HepG2 (cell line): ENCODE data around the gene KLF11. TPM values are rescaled to one million over a fixed set of nuclear protein-coding genes. Genes with fewer than 3 reads are reported as not detected.

Experiments
- HMG20B ChIP-seq: conservative IDR thresholded peaks from 2 replicates; pipeline ENCODE4 v1.6.1; 2016; ENCODE audit warnings: missing genetic modification reagents, missing compliant biosample characterization
- MLX ChIP-seq: IDR thresholded peaks from 2 replicates; pipeline ENCODE4 v1.6.1; 2016
- NRL ChIP-seq: sonication (generic); formaldehyde crosslinking; IDR thresholded peaks from 2 replicates; pipeline ENCODE4 v1.5.0; 2020; ENCODE audit warnings: missing genetic modification reagents, mild to moderate bottlenecking, moderate library complexity, borderline replicate concordance
- SRF ChIP-seq: IDR thresholded peaks from 2 replicates; pipeline ENCODE4 v1.6.1; 2011; ENCODE audit warnings: mild to moderate bottlenecking, low read depth, low read length, moderate library complexity
- TRIM24 ChIP-seq: sonication (generic); formaldehyde crosslinking; IDR thresholded peaks from 2 replicates; pipeline ENCODE4 v1.8.0; 2022; ENCODE audit warnings: mild to moderate bottlenecking, missing genetic modification reagents
- ZBTB49 ChIP-seq: sonication (generic); formaldehyde crosslinking; IDR thresholded peaks from 2 replicates; pipeline ENCODE4 v1.4.0; 2020; ENCODE audit warnings: missing genetic modification reagents, borderline replicate concordance
- ZNF720 ChIP-seq: sonication (generic); formaldehyde crosslinking; IDR thresholded peaks from 2 replicates; pipeline ENCODE4 v1.4.0; 2020; ENCODE audit warnings: missing genetic modification reagents
- ZNF740 ChIP-seq: sonication (generic); formaldehyde crosslinking; IDR thresholded peaks from 2 replicates; pipeline ENCODE4 v1.4.0; 2020; ENCODE audit warnings: missing genetic modification reagents
- ZNF776 ChIP-seq: sonication (generic); formaldehyde crosslinking; IDR thresholded peaks from 2 replicates; pipeline ENCODE4 v1.4.0; 2020; ENCODE audit warnings: mild to moderate bottlenecking, missing genetic modification reagents
- polyA plus RNA-seq, 8 experiments: library from polyadenylated mRNA; depleted of rRNA in 3 of 8; stranded (reverse) in 7 of 8; unstranded in 1 of 8; fragments of >200 nt; fragmentation: Illumina TruSeq in 4 of 8; extraction: Trizol in 4 of 8; gene quantifications; 2 replicates each; pipeline versions ENCODE4 v1.2.1 to v1.2.3, GENCODE V29; 2011 to 2016; ENCODE audit warnings: low read depth in 4 of 8, missing spikeins in 1 of 8, mixed read lengths in 1 of 8; ENCODE audit not compliant: insufficient read depth in 1 of 8
- total RNA-seq, 5 experiments: library from RNA; depleted of rRNA; stranded (reverse); fragments of >200 nt; fragmentation: Illumina TruSeq; extraction: Trizol; gene quantifications; 2 replicates each; pipeline ENCODE4 v1.2.3, GENCODE V29; 2016; ENCODE audit warnings: low read depth in 1 of 5
- TF ChIP-seq, protein P1 (sequence below): sonication (generic); formaldehyde crosslinking; IDR thresholded peaks from 2 replicates; pipeline ENCODE4 v1.4.0; 2020; ENCODE audit warnings: missing genetic modification reagents, borderline replicate concordance
- TF ChIP-seq, protein P2 (sequence below): sonication (generic); formaldehyde crosslinking; IDR thresholded peaks from 2 replicates; pipeline ENCODE4 v1.4.0; 2020; ENCODE audit warnings: missing genetic modification reagents
- TF ChIP-seq, protein P3 (sequence below): sonication (generic); formaldehyde crosslinking; IDR thresholded peaks from 2 replicates; pipeline ENCODE4 v1.4.0; 2020; ENCODE audit warnings: missing genetic modification reagents
- TF ChIP-seq, protein P4 (sequence below): sonication (generic); formaldehyde crosslinking; IDR thresholded peaks from 2 replicates; pipeline ENCODE4 v1.5.0; 2020; ENCODE audit warnings: mild to moderate bottlenecking, missing genetic modification reagents, borderline replicate concordance

The KLF11 gene
- total and polyA plus RNA-seq, 2 of the 13 experiments (the other 11 are each of a cell fraction or from before 2014, with no cell fraction given), result 2.5 to 11.8 TPM

DNA sequence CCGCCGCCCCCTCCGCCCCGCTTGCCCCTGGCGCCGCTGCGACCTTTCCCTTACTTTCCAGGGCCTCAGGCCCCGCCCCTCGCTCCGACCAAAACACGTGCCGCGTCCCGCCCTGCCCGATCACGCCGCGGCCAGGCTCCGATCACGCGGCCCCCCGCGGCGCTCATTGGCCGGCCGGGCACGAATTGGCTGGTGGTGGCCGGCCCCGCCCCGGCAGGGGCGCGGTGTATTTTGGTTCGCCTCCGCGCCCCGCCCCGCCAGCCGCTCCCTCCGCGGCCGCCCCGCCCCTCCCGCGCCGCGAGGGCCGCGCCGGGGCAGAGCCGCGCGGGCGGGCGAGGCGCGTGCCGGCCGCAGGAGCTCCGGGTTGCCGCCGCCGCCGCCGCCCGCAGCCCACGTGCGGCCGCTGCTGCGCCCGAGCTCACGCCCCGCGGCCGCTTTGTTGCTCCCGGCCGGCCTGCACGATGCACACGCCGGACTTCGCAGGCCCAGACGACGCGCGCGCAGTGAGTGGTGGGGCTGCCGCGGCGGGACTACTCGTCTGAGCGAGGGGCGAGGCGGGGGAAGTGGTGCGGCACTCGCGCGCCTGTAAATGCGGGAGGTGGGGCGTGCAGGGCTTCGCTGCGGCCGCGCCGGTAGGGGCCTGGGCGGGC is at the start of gene KLF11 (continued):
- TF ChIP-seq, protein P1, sequence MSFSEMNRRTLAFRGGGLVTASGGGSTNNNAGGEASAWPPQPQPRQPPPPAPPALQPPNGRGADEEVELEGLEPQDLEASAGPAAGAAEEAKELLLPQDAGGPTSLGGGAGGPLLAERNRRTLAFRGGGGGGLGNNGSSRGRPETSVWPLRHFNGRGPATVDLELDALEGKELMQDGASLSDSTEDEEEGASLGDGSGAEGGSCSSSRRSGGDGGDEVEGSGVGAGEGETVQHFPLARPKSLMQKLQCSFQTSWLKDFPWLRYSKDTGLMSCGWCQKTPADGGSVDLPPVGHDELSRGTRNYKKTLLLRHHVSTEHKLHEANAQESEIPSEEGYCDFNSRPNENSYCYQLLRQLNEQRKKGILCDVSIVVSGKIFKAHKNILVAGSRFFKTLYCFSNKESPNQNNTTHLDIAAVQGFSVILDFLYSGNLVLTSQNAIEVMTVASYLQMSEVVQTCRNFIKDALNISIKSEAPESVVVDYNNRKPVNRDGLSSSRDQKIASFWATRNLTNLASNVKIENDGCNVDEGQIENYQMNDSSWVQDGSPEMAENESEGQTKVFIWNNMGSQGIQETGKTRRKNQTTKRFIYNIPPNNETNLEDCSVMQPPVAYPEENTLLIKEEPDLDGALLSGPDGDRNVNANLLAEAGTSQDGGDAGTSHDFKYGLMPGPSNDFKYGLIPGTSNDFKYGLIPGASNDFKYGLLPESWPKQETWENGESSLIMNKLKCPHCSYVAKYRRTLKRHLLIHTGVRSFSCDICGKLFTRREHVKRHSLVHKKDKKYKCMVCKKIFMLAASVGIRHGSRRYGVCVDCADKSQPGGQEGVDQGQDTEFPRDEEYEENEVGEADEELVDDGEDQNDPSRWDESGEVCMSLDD (CRISPR knock-in tag), result peak; percentile 89
- TF ChIP-seq NRL (peak; percentile 82; the same call in 1 of the 2 replicates), ZBTB49 (CRISPR knock-in tag) (peak; percentile 91; the same call in 1 of the 2 replicates), ZNF720 (CRISPR knock-in tag) (peak; percentile 90; the same call in 1 of the 2 replicates), ZNF740 (CRISPR knock-in tag) (peak; percentile 75; the same call in 1 of the 2 replicates), MLX (CRISPR knock-in tag) (peak; percentile 100), HMG20B (no peak), ZNF776 (CRISPR knock-in tag) (peak; percentile 98), TRIM24 (CRISPR knock-in tag) (0 out of 2 replicates have a peak, but pooled peaks have one; percentile 11), SRF (no peak)
- TF ChIP-seq, protein P2, sequence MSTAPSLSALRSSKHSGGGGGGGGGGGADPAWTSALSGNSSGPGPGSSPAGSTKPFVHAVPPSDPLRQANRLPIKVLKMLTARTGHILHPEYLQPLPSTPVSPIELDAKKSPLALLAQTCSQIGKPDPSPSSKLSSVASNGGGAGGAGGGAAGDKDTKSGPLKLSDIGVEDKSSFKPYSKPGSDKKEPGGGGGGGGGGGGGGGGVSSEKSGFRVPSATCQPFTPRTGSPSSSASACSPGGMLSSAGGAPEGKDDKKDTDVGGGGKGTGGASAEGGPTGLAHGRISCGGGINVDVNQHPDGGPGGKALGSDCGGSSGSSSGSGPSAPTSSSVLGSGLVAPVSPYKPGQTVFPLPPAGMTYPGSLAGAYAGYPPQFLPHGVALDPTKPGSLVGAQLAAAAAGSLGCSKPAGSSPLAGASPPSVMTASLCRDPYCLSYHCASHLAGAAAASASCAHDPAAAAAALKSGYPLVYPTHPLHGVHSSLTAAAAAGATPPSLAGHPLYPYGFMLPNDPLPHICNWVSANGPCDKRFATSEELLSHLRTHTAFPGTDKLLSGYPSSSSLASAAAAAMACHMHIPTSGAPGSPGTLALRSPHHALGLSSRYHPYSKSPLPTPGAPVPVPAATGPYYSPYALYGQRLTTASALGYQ (CRISPR knock-in tag), result peak; percentile 88
- TF ChIP-seq, protein P3, sequence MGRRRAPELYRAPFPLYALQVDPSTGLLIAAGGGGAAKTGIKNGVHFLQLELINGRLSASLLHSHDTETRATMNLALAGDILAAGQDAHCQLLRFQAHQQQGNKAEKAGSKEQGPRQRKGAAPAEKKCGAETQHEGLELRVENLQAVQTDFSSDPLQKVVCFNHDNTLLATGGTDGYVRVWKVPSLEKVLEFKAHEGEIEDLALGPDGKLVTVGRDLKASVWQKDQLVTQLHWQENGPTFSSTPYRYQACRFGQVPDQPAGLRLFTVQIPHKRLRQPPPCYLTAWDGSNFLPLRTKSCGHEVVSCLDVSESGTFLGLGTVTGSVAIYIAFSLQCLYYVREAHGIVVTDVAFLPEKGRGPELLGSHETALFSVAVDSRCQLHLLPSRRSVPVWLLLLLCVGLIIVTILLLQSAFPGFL, result 0 out of 2 replicates have a peak, but pooled peaks have one; percentile 83
- TF ChIP-seq, protein P4, sequence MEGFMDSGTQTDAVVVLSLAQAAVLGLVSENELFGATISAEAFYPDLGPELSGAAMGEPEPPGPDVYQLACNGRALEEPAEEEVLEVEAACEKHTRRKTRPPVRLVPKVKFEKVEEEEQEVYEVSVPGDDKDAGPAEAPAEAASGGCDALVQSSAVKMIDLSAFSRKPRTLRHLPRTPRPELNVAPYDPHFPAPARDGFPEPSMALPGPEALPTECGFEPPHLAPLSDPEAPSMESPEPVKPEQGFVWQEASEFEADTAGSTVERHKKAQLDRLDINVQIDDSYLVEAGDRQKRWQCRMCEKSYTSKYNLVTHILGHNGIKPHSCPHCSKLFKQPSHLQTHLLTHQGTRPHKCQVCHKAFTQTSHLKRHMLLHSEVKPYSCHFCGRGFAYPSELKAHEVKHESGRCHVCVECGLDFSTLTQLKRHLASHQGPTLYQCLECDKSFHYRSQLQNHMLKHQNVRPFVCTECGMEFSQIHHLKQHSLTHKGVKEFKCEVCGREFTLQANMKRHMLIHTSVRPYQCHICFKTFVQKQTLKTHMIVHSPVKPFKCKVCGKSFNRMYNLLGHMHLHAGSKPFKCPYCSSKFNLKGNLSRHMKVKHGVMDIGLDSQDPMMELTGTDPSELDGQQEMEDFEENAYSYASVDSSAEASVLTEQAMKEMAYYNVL (CRISPR knock-in tag), result peak; percentile 54; the same call in 1 of the 2 replicates
